ENCODE measurements around the gene ZNF70. TPM values are rescaled to one million over a fixed set of nuclear protein-coding genes. Genes with fewer than 3 reads are reported as not detected.

Gene ZNF70
- total RNA-seq, 2 donors from 2014 or later: 8.4 to 13.8 TPM

DNA sequence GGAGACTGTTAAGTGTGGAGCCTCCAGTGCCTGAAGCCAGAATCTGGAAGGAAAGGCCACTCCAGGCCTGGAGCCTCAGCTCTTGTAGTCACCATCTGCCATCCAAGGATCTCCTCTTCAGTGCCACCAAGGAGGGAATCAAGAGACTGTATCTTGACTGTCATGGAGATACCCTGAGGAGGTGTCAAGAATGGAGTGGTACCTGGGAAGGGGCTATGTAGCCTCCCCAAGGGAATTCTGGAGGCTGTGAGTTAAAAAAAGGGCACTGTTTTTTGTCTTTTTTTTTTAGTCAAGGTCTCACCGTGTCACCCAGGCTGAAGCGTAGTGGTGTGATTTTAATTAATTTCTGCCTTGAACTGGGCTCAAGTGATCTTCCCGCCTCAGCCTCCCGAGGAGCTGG is 8.7 kb upstream of the ZNF70 start:
- no peak overlapping the region for H3K4me3 ChIP-seq
- ATAC-seq (ENCODE audit: insufficient number of reproducible peaks, low FRiP score, low read depth): no peak
- no peaks in the 10 kb centered on the region for H3K36me3 ChIP-seq
- no peak for DNase-seq (ENCODE audit: low spot score)
- H3K27ac ChIP-seq: no peak overlapping the region
- TF ChIP-seq CTCF (IDR thresholded peaks at IDR 0.05): no peak
- H3K4me1 ChIP-seq (ENCODE audit: control insufficient read depth in 1 of 2, low read depth in 2 of 2): peaks cover 8 to 20% of the 10 kb centered on the region in 2 donors
- no peaks in the 10 kb centered on the region for H3K9me3 ChIP-seq
- H3K27me3 ChIP-seq (replicated peaks; ENCODE audit: insufficient read depth): no peaks in the 10 kb centered on the region

DNA sequence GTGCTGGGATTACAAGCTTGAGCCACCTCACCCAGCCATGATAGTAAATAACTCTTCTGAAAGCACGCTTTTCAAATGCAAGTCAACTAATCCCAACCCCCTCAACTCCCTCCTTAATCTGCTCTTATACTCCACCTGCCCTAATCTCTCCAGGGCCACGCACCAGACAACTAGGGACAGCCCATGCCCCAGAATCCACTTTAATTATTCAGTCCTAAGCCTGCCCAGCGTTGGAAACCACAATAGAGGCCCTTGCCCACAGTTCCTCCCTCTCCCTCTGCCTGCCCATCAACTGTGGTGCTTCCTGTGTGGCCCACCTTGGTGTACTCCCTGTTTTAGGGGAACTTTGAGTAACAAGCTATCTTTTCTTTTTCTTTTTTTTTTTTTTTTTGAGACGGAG is 6.0 kb upstream of the ZNF70 start:
- Histone ChIP-seq H3K4me3 (no peak overlapping the region), H3K27ac (no peak overlapping the region), H3K4me1 (ENCODE audit: control insufficient read depth in 1 of 2, low read depth in 2 of 2) (no peaks in the 10 kb centered on the region), H3K9me3 (no peaks in the 10 kb centered on the region), H3K27me3 (replicated peaks; ENCODE audit: insufficient read depth) (no peaks in the 10 kb centered on the region), H3K36me3 (no peaks in the 10 kb centered on the region)
- no peak for TF ChIP-seq CTCF (IDR thresholded peaks at IDR 0.05)
- no peak for ATAC-seq (ENCODE audit: insufficient number of reproducible peaks, low FRiP score, low read depth)
- DNase-seq (ENCODE audit: low spot score): no peak

GRCh38 chr22:23755711-23756110 is 4.8 kb upstream of the ZNF70 start:
- Histone ChIP-seq H3K27ac (no peak overlapping the region), H3K36me3 (no peaks in the 10 kb centered on the region), H3K27me3 (replicated peaks; ENCODE audit: insufficient read depth) (no peaks in the 10 kb centered on the region), H3K4me1 (ENCODE audit: control insufficient read depth in 1 of 2, low read depth in 2 of 2) (peaks cover 0 to 4% of the 10 kb centered on the region in 2 donors), H3K9me3 (no peaks in the 10 kb centered on the region), H3K4me3 (no peak overlapping the region)
- DNase-seq (ENCODE audit: low spot score) (no peak), ATAC-seq (ENCODE audit: insufficient number of reproducible peaks, low FRiP score, low read depth) (no peak)
- no peak for TF ChIP-seq CTCF (IDR thresholded peaks at IDR 0.05)

- no peak for ATAC-seq (ENCODE audit: insufficient number of reproducible peaks, low FRiP score, low read depth)
- TF ChIP-seq CTCF (IDR thresholded peaks at IDR 0.05): no peak
Measured at GRCh38 chr22:23754980-23755636, 4.2 kb upstream of the ZNF70 start.

GRCh38 chr22:23754220-23754919 is 3.5 kb upstream of the ZNF70 start, which contains the start of gene VPREB3:
Gene VPREB3, minus strand, starts transcription at chr22:23754425. Its CDS starts 62 bp downstream, at chr22:23754363.
- no peaks in the 10 kb centered on the region for H3K27me3 ChIP-seq (replicated peaks; ENCODE audit: insufficient read depth)
- DNase-seq (ENCODE audit: low spot score): no peak
- H3K4me1 ChIP-seq (ENCODE audit: control insufficient read depth in 1 of 2, low read depth in 2 of 2): peaks cover 0 to 17% of the 10 kb centered on the region in 2 donors
- H3K27ac ChIP-seq: no peak within 1 kb of the TSS
- no peaks in the 10 kb centered on the region for H3K9me3 ChIP-seq
- TF ChIP-seq CTCF (IDR thresholded peaks at IDR 0.05): no peak
- no peak within 1 kb of the TSS for H3K4me3 ChIP-seq
- no peak for ATAC-seq (ENCODE audit: insufficient number of reproducible peaks, low FRiP score, low read depth)
- H3K36me3 ChIP-seq: no peaks in the 10 kb centered on the region

More at GRCh38 chr22:23754980-23755636, 4.2 kb upstream of the ZNF70 start:
- no peaks in the 10 kb centered on the region for H3K36me3 ChIP-seq
- H3K27me3 ChIP-seq (replicated peaks; ENCODE audit: insufficient read depth): no peaks in the 10 kb centered on the region
- H3K4me1 ChIP-seq (ENCODE audit: control insufficient read depth in 1 of 2, low read depth in 2 of 2): peaks cover 0 to 10% of the 10 kb centered on the region in 2 donors
- H3K9me3 ChIP-seq: no peaks in the 10 kb centered on the region
- no peak for DNase-seq (ENCODE audit: low spot score)
- no peak overlapping the region for H3K27ac ChIP-seq
- H3K4me3 ChIP-seq: no peak overlapping the region
